ENCODE results near the gene TMEM269.
A peak's percentile ranks its signal among the peaks of the same experiment; 100 is the strongest.
"Not testable (repeated sequence)": the region's sequence is repeated elsewhere in the genome, so short reads cannot be mapped to it uniquely, and the experiment has no call there.

The TMEM269 gene

GRCh38 chr1:42748021-42748420 lies 36.8 kb upstream of the TMEM269 start:
- no peak for DNase-seq (ENCODE audit: low spot score)

GRCh38 chr1:42748461-42749410 lies 36.1 kb upstream of the TMEM269 start:
- no peak for DNase-seq (ENCODE audit: low spot score)

- no peak for DNase-seq (ENCODE audit: low spot score)
These were observed 34.8 kb upstream of the TMEM269 start for GRCh38 chr1:42750041-42750440.

- not testable (repeated sequence) for DNase-seq (ENCODE audit: low spot score)
These were observed 33.2 kb upstream of the TMEM269 start for GRCh38 chr1:42751511-42752070.

GRCh38 chr1:42752284-42752683 lies 32.5 kb upstream of the TMEM269 start:
- DNase-seq (ENCODE audit: low spot score) = no peak

GRCh38 chr1:42753070-42753469 lies 31.7 kb upstream of the TMEM269 start:
- DNase-seq (ENCODE audit: low spot score) = no peak

GRCh38 chr1:42756956-42757891 lies 27.6 kb upstream of the TMEM269 start:
- DNase-seq (ENCODE audit: low spot score) = peak; percentile 44

- DNase-seq (ENCODE audit: low spot score) = no peak
These were observed 26.9 kb upstream of the TMEM269 start for GRCh38 chr1:42757892-42758275.

GRCh38 chr1:42758641-42759040 lies 26.1 kb upstream of the TMEM269 start:
- no peak for DNase-seq (ENCODE audit: low spot score)

- DNase-seq (ENCODE audit: low spot score) = no peak
These were observed 25.7 kb upstream of the TMEM269 start for GRCh38 chr1:42759114-42759513.

- no peak for DNase-seq (ENCODE audit: low spot score)
These were observed 23.2 kb upstream of the TMEM269 start for GRCh38 chr1:42761567-42761966.

GRCh38 chr1:42762269-42762668 lies 22.5 kb upstream of the TMEM269 start:
- no peak for DNase-seq (ENCODE audit: low spot score)

GRCh38 chr1:42765269-42765668 lies 19.5 kb upstream of the TMEM269 start:
- no peak for DNase-seq (ENCODE audit: low spot score)

GRCh38 chr1:42765832-42766740 lies 18.7 kb upstream of the TMEM269 start:
- peak; percentile 47 for DNase-seq (ENCODE audit: low spot score)

- peak; percentile 100 for DNase-seq (ENCODE audit: low spot score)
These were observed 17.9 kb upstream of the TMEM269 start, which contains the start of the genes C1orf50 and P3H1 for GRCh38 chr1:42766741-42767509. TSS of gene C1orf50 (plus strand) at chr1:42767249. CDS start at chr1:42767312, 63 bp downstream. TSS of gene P3H1 (minus strand) at chr1:42767028. CDS start at chr1:42766971, 57 bp downstream.

GRCh38 chr1:42767510-42768000 lies 17.2 kb upstream of the TMEM269 start:
- DNase-seq (ENCODE audit: low spot score) = no peak

- DNase-seq (ENCODE audit: low spot score) = no peak
These were observed 16.6 kb upstream of the TMEM269 start for GRCh38 chr1:42768172-42768571.

GRCh38 chr1:42769811-42770210 lies 15.0 kb upstream of the TMEM269 start:
- DNase-seq (ENCODE audit: low spot score) = no peak

GRCh38 chr1:42773420-42773819 lies 11.4 kb upstream of the TMEM269 start:
- DNase-seq (ENCODE audit: low spot score) = no peak

GRCh38 chr1:42774928-42775526 lies 9.8 kb upstream of the TMEM269 start:
- no peak for DNase-seq (ENCODE audit: low spot score)

All from Ammon's horn (tissue), 1 donor.